K562 (cell line): ENCODE data around the gene CSTPP1. TPM values are rescaled to one million over a fixed set of nuclear protein-coding genes. Genes with fewer than 3 reads are reported as not detected.
A peak's percentile ranks its signal among the peaks of the same experiment; 100 is the strongest.

ENCODE experiments used
- ARNT ChIP-seq, 2 experiments: fragments of 450-650 bp; IDR thresholded peaks; 2 replicates each; pipeline ENCODE4 v1.6.1; 2016; ENCODE audit warnings: mild to moderate bottlenecking in 1 of 2
- CBFB ChIP-seq: sonication (generic); formaldehyde crosslinking; IDR thresholded peaks from 2 replicates; pipeline ENCODE4 v1.4.0; 2020; ENCODE audit warnings: mild to moderate bottlenecking, missing genetic modification reagents
- CBX1 ChIP-seq: sonication (generic); IDR thresholded peaks from 2 replicates; pipeline ENCODE4 v1.6.1; 2016; ENCODE audit warnings: antibody characterized with exemption, low read depth, mild to moderate bottlenecking
- E2F3 ChIP-seq: fragments of 250-450 bp; sonication (Bioruptor Pico); IDR thresholded peaks from 2 replicates; pipeline ENCODE4 v1.4.0; 2020; ENCODE audit warnings: mild to moderate bottlenecking
- FOSL1 ChIP-seq: fragments of 200-800 bp; sonication (Bioruptor generic); conservative IDR thresholded peaks from 2 replicates; pipeline ENCODE4 v1.6.1; 2016; ENCODE audit warnings: missing genetic modification characterization, missing compliant biosample characterization
- FOXO4 ChIP-seq: fragments of 450-650 bp; formaldehyde crosslinking; IDR thresholded peaks from 2 replicates; pipeline ENCODE4 v1.4.0; 2020; ENCODE audit warnings: mild to moderate bottlenecking, moderate library complexity
- GABPB2 ChIP-seq: fragments of 250-450 bp; sonication (Bioruptor Pico); conservative IDR thresholded peaks from 2 replicates; pipeline ENCODE4 v1.5.1; 2021; ENCODE audit warnings: mild to moderate bottlenecking
- KLF16 ChIP-seq: IDR thresholded peaks from 2 replicates; pipeline ENCODE4 v1.6.1; 2016; ENCODE audit warnings: antibody characterized with exemption
- OTX1 ChIP-seq: fragments of 450-650 bp; formaldehyde crosslinking; IDR thresholded peaks from 2 replicates; pipeline ENCODE4 v1.4.0; 2022; ENCODE audit warnings: mild to moderate bottlenecking
- SP2 ChIP-seq: IDR thresholded peaks from 2 replicates; pipeline ENCODE4 v1.6.1; 2011; ENCODE audit warnings: mild to moderate bottlenecking, low read depth, low read length, moderate library complexity; ENCODE audit not compliant: poor library complexity, severe bottlenecking; ENCODE audit errors: extremely low read depth
- ZNF133 ChIP-seq: fragments of 250-450 bp; sonication (Bioruptor Pico); IDR thresholded peaks from 2 replicates; pipeline ENCODE4 v1.4.0; 2020; ENCODE audit warnings: mild to moderate bottlenecking
- ZNF318 ChIP-seq, 2 experiments: fragments of 450-650 bp; IDR thresholded peaks; 2 replicates each; pipeline ENCODE4 v1.6.1; 2016; ENCODE audit warnings: mild to moderate bottlenecking in 2 of 2, borderline replicate concordance in 1 of 2, low read depth in 1 of 2, moderate library complexity in 1 of 2
- polyA plus RNA-seq, 8 experiments: library from polyadenylated mRNA; depleted of rRNA in 4 of 8; stranded (reverse) in 5 of 8; unstranded in 3 of 8; fragments of >200 nt; fragmentation: Nextera tagmentation in 2 of 8; fragmentation: Illumina TruSeq in 1 of 8; extraction: Ambion mirVana in 2 of 8; extraction: Trizol in 1 of 8; gene quantifications; 2 replicates each; pipeline versions ENCODE4 v1.2.1 to v1.2.3, GENCODE V29; 2011 to 2014; ENCODE audit warnings: inconsistent platforms in 1 of 8, missing spikeins in 1 of 8
- total RNA-seq, 7 experiments: library from RNA; depleted of rRNA in 6 of 7; stranded (reverse); fragments of >200 nt in 6 of 7; fragmentation: Illumina TruSeq in 2 of 7; extraction: Trizol in 2 of 7; gene quantifications; 2 replicates each; pipeline versions ENCODE4 v1.2.1 to v1.2.3, GENCODE V29; 2011 to 2021; ENCODE audit warnings: low replicate concordance in 1 of 7
- TF ChIP-seq, protein P1 (sequence below), 2 experiments: fragments of 450-650 bp in 1 of 2; IDR thresholded peaks; 2 replicates each; pipeline ENCODE4 v1.6.1; 2011 to 2017; ENCODE audit warnings: low read depth in 2 of 2, antibody characterized with exemption in 1 of 2, borderline replicate concordance in 1 of 2, low read length in 1 of 2, mild to moderate bottlenecking in 1 of 2, mixed read lengths in 1 of 2; ENCODE audit not compliant: control insufficient read depth in 1 of 2

The CSTPP1 gene
- total and polyA plus RNA-seq, 9 of the 15 experiments (the other 6 are each of a cell fraction or from before 2014, with no cell fraction given), result 6.5 to 17.8 (median 9.2) TPM

DNA sequence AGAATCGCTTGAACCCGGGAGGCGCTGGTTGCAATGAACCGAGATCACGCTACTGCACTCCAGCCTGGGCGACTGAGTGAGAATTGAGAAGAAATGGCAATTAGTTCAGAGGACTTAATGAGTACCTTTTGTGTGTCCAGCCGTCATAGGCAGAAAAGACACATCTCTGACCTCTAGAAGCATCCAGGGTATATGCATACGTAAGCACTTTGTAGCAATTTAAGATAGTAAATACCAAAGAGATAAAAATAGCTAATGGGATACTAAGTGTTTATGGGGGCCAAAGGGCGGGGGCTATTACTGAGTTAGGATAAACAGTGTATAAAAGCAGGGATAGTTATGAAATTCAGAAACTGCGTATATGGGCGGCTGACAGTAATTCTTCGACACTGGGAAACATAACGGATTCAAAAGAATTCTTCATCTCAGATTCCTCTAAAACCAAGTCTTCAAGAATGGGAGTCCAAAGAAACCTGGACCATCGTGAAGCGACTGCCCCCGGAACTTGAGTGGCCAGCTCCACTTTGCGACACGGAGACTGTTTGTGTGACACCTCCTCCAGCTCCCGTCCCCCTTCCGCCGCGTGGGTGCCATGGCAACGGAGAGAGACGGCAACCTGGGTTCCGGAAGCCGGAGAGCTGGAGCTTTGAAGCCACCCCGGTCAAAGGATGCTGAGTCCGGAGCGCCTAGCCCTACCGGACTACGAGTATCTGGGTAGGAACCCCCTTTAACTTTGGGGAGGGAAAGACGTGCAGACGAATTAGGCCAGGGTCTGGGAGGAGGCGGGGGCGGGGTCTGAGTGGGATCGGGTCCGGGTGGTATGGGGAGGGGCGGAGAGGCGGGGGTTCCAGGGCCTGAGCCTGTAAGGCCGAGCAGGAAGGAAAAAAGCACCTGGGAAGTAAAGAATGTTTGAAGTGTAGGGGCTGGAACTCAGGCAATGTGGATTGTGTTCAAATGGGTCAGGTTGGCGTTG, at the start of gene CSTPP1 (continued):
- TF ChIP-seq ZNF318 (IDR thresholded peaks at IDR 0.05; ENCODE audit: borderline replicate concordance in 1 of 2, low read depth in 1 of 2) (no peak), CBFB (CRISPR knock-in tag) (no peak), SP2 (no peak), ARNT (IDR thresholded peaks at IDR 0.05) (peak; percentile 45 to 76; a peak in 1 of 4 replicates), ZNF133 (CRISPR knock-in tag) (no peak), GABPB2 (CRISPR knock-in tag) (no peak), KLF16 (no peak), E2F3 (CRISPR knock-in tag) (no peak), FOXO4 (no peak), CBX1 (0 out of 2 replicates have a peak, but pooled peaks have one; percentile 33), FOSL1 (tag) (no peak), OTX1 (no peak)
- TF ChIP-seq, protein P1, sequence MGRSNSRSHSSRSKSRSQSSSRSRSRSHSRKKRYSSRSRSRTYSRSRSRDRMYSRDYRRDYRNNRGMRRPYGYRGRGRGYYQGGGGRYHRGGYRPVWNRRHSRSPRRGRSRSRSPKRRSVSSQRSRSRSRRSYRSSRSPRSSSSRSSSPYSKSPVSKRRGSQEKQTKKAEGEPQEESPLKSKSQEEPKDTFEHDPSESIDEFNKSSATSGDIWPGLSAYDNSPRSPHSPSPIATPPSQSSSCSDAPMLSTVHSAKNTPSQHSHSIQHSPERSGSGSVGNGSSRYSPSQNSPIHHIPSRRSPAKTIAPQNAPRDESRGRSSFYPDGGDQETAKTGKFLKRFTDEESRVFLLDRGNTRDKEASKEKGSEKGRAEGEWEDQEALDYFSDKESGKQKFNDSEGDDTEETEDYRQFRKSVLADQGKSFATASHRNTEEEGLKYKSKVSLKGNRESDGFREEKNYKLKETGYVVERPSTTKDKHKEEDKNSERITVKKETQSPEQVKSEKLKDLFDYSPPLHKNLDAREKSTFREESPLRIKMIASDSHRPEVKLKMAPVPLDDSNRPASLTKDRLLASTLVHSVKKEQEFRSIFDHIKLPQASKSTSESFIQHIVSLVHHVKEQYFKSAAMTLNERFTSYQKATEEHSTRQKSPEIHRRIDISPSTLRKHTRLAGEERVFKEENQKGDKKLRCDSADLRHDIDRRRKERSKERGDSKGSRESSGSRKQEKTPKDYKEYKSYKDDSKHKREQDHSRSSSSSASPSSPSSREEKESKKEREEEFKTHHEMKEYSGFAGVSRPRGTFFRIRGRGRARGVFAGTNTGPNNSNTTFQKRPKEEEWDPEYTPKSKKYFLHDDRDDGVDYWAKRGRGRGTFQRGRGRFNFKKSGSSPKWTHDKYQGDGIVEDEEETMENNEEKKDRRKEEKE (IDR thresholded peaks at IDR 0.05; ENCODE audit: borderline replicate concordance in 1 of 2, control insufficient read depth in 1 of 2, low read depth in 2 of 2, low read length in 1 of 2), result peak in 1 of 2 experiments; percentile 93; a peak in 2 of 4 replicates
